NOMO-1 (cell line): ENCODE data around the gene TMEM204.

ENCODE experiments used
- DNase-seq, 2 experiments: peaks; one replicate each; lab custom pipeline; 2025; ENCODE audit not compliant: unreplicated experiment in 2 of 2; lab: John Stamatoyannopoulos, UW

Gene TMEM204

DNA sequence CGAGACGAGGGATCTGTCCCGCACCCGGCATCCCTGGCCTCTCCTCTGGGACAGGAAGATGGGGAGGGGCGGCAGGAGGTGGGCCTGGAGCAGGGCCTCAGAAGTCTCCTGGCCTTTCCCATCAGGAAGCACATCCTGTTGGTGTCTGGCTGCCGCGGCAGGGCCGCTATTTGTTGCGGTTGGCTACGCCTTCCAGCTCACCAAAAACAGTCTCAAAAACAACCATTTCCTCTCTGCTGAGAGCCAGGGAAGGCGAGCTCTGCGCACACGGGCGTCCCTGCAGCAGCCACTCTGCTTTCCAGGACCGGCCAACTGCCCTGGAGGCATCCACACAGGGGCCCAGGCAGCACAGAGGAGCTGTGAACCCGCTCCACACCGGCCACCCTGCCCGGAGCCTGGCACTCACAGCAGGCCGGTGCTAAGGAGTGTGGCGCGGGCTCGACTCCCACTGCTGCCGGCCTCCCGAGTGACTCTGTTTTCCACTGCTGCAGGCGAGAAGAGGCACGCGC is at the start of gene TMEM204:
Gene TMEM204 (plus strand): TSS at position 224 of the 509 bp plus-strand sequence. CDS start 610 bp downstream, outside the sequence.
- DNase-seq: no peak

DNA sequence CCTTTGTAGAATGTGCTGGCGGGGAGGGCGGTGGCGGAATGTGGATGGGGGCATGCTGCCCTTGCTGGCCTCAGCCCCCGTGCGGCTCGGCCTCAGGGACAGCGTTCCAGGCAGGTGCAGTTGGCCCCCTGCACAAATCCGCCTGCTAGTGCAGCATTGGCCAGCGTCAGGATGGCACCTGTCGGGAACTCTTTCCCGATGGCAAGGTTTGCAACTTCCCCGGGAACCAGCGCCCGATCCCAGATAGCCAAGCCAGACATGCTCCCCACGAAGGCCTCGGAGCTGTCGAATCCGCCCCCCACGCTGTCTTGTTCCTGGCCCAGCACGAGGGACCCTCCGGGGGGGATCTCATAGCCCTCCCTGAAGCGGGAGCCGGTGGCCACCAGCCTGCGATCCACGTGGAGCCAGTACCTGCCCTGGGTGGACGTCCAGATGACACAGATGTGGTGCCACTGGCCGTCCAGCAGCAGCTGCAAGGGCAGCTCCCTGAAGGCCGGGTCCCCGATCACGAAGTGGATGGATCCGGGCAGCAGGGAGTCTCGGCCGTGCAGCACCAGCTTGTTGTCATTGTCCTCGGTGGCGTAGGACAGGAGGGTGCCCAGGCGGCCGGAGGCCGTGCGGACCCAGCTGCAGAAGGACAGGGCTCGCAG is 47.5 kb upstream of the TMEM204 start:
- no peak for DNase-seq

DNA sequence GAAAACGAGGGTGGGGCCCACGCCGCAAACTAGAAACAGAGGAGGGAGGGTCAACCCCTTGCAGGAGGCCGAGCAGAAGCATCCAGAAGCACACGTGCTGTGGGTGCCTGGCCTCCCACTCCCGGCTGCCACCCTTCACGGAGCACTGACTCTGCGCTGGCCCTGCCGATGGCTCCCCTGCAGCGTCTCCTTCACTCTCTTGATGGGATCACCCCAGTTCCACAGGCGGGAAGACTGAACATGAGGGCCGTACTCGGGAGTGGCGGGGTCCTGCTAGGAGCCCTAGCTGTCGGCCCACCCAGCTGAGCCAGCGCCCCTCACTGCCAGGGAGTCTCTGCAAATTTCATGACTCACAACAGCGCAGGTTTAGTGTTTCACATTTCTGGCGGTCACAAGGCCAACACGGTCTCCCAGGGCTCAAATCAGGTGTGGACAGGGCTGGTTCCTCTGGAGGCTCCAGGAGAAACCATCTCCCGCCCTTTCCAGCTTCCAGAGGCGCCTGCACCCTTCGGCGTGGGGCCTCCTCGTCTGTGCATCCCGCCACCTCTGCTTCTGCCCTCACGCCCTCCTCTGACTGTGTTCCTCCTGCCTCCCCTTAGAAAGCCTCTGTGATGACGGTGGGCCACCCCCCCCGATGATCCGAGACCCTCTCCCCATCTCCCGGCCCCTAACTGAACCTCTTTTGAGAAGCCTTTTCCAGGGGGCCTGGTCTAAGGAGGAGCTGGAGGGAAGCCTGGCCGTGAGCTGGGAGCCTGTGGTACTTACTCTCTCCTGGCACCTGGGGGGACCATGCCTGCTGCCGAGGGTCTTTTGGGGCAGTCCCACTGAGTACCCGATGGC is 46.7 kb upstream of the TMEM204 start:
- no peak for DNase-seq

DNA sequence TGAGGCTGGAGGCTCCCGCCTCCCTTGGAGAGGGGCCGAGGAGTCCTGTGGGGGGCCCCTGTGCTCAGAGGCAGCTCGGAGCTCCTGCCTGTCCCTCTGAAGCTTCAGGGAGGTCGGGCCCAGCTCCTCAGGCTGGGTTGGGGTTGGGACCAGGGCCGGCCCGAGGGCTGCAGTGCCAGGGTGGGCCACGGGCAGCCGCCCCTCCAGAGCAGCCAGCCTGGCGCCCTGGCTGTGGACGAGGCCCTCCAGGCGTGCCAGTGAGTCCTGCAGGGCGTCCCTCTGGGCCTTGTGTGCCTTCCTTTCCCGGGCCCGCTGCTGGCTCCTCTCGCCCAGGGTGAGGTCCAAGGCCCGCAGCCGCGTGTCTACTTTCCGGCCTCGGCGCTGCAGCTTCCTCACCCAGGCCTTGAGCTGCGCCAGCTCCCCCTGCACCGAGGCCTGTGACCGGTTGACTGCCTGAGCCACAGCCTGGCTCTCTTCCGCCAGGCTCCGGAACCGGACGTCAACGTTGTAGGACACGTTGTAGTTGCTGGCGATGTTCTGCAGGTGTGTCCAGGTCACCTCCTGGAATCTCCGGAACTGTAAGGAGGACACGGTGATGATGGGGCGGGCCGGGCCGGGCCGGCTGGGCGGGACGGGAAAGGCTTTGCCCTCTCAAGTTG is 45.9 kb upstream of the TMEM204 start:
- no peak for DNase-seq

DNA sequence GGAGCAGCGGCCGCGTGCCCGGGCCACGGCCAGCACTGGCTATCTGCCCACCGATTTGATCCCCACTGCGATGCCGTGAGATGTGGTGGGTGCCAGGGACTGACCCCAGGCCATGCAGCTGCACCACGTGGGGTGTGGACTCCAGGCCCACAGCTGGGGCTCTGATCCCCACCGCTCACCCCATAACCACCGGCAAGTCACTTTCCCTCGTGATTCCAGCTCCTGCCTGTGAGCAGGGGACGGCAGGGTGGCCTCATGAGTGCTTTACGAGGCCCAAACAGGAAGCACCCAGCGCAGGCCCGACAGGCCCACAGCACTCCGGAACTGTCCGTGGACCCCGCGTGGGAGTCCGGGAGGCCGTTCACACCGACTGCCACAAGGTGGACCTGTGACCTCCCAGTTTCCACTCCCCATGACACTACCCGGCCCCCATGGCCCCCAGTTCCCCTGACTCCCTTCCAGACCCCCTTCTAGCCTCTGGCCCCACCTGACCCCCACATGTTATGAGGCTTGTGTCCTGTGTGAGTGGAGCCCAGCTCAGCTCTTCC is 45.3 kb upstream of the TMEM204 start:
- no peak for DNase-seq

DNA sequence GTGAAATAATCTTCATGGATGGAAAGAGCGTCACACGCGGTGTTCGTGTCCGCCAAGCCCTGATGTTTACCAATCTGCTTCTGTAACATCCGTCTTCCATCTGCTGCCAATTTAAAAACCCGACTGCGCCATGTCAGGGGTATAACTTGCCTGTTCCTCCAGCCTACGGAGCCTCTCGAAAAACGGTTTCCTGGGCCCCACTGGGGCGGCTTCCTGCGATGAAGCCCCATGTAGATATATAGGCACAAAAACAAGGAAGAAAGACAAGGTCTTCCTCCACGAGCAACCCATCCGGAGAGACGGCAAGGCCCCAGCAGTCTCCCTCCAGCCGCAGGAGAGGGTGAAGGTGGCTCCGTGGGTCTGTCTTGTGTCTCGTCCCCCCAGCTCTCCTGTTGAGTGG is 44.8 kb upstream of the TMEM204 start, which contains the start of gene PTX4:
Gene PTX4 (minus strand): TSS at position 326 of the 400 bp plus-strand sequence. CDS start 35 bp downstream, at position 291.
- DNase-seq: no peak

DNA sequence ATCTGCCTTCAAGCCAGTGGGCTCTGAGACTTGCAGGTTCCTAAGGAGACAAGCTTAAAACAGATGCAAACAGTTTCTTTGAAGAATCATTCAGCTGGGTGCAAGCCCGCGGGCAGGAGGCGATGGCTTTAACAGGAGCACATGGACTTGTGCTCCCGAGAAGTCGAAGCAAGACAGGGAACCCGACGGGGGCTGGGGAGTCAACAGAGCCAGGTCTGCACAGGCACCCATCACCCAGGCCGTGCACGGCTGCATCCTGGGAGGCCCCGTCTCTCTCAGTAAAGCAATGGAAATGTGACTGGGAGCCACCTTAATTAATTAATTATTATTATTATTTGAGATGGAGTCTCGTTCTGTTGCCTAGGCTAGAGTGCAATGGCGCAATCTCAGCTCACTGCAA is 44.4 kb upstream of the TMEM204 start:
- no peak for DNase-seq

DNA sequence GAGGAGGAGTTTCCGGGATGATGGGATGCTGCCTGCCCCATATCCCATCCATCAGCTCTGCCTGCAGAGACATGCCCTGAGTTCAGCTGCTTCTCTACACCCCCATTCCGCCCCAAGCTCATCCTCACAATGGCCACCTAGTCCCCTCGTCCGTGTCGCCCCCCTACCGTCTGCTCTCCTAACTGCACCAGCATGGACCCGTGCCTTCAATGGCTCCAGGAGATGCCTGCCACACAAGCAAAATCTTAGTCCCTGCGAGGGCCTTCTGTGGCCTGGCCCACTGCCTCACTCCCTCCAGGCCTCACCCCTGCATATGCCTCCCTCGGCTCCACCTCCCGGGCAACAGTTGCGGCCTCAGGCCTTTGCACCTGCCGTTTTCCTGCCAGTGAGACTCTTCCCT is 42.1 kb upstream of the TMEM204 start:
- no peak for DNase-seq

DNA sequence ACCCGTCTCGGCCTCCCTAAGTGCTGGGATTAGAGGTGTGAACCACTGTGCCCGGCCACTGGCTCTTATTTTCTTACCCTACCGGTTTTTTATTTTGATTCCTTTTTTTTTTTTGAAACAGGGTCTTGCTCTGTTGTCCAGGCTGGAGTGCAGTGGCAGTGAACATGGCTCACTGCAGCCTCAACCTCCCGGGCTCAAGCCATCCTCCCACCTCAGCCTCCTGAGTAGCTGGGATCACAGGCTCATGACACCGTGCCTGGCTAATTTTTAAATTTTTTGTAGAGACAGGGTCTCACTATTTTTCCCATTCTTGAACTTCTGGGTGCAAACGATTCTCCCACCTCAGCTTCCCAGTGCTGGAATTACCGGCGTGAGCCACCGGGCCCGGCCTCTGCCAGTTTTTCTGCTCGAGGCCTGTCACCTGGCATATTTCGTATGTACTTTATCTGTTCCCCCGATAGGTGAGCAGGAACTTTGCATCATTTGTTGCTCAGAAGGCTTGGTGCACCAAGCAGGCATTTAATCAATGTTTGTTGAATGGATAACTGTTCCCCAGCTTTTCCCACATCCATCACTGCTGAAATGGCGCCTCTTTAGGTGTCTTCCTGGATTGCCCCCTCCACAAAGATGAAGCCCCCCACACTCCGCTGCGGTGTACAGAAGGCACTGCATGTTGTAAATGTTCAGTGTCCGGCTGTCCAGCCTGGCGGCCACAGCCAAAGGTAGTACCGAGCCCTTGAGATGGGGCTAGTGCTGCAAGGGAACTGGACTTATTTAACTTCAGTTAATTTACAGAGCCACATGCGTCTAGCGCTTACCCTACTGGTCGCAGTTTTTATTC is 41.2 kb upstream of the TMEM204 start:
- no peak for DNase-seq

DNA sequence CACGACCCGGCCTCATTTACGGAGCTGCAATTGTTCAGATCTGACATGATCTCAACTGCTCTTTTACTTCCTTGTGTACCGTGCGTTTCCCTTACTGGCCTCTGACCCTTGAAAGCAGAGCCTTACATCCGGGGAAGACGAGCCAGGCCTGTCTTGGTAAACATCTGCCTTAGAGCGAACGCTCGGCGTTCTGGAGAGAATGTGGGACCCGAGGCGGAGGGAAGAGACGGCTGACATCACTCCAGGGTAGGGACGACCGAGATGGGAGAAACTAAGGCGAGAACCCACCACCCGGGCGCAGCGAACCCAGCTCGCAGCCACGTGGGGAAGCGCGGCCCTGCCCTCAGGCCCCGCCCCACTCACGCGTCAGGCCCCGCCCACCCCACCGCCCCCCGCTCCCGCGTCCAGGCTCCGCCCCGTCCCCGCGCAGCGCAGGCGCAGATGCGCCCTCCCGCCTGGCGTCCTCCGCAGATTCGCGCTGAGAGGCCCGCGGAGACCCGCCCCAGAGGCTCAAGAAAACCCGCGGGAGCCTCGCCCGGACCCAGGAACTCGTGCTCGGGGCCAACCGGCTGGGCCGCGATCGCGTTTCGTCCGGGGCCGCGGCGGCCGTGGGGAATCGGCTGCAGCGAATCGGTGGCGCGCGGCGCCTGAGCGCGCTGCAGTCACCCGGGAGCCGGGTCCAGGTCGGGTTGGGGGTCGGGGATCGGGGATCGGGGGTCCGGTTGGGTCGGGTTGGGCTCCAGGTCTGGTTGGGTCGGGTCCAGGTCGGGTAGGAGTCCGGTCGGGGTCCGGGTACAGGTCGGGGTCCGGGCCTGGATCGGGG is 40.3 kb upstream of the TMEM204 start, which contains the start of gene TELO2:
Gene TELO2 (plus strand): TSS at position 438 of the 823 bp plus-strand sequence. CDS start 922 bp downstream, outside the sequence.
- DNase-seq: peak; percentile 72 to 85

DNA sequence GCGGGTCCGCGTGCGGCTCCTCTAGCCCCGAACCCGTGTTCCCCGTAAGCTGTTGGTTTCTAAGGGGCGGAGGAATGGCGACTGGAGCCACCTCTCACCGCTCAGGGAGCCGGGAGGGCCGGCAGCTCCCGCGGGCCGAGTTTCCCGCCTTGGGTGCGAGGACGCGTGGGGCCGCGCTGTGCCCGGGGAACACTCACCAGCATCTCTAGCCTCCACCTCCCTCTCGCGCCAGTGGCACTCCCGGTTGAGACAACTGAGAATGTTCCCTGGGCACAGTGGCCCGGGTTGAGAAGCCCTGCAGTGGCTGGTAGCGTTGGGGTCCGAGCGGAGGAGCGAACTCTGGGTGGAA is 39.7 kb upstream of the TMEM204 start:
- DNase-seq: no peak

DNA sequence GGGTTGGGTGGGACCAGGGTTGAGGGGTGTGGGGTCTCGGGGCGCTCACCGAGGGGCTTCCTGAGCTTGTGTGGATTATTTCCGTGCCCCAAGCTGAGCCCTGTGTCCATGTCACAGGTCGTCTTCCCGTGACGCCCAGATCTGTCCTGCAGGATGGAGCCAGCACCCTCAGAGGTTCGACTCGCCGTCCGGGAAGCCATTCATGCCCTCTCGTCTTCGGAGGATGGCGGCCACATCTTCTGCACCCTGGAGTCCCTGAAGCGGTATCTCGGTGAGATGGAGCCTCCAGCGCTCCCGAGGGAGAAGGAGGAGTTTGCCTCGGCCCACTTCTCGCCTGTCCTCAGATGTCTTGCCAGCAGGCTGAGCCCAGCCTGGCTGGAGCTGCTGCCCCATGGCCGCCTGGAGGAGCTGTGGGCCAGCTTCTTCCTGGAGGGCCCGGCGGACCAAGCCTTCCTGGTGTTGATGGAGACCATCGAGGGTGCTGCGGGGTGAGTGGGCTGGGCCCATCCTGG is 39.3 kb upstream of the TMEM204 start:
- DNase-seq: no peak

DNA sequence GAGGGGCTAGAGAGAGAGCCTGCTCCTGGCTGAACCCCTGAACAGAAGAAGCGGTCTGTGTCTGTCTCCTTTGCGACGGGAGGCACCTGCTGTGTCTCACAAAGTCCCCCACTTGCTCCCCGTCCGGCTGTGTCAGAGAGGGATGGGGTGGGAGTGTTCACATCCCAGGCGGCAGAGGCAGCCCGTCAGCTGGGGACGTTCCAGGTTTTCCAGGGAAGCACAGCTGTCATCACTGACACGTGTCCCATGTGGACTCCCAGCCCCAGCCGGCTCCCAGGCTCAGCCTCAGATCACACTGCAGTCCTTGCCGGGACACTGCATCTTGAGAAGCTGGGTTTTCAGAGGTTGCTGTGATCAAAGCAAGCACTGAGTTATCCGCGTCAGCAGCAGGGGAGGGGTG is 38.8 kb upstream of the TMEM204 start:
- no peak for DNase-seq

DNA sequence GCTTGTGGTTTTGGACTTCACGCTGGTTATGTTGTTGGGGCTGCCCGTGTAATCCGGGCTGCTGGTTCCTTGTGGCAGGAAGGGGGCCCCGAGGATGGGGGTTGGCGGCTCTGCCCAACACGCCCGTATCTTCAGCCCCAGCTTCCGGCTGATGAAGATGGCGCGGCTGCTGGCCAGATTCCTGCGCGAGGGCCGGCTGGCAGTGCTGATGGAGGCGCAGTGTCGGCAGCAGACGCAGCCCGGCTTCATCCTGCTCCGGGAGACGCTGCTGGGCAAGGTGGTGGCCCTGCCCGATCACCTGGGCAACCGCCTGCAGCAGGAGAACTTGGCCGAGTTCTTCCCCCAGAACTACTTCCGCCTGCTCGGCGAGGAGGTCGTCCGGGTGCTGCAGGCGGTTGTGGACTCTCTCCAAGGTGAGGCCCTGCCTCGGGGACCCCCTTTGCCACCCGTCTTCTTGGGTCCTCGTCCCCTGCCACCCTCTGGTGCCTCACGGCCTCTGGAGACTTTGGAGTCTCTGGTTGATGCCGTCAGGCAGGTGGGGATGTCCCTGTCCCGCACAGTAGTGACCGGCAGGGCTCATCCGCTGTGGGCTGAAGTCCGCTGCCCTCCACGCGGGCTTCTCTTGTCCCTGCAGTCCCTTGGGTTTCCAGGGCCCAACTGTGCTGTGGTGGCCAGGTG is 38.1 kb upstream of the TMEM204 start:
- DNase-seq: no peak

DNA sequence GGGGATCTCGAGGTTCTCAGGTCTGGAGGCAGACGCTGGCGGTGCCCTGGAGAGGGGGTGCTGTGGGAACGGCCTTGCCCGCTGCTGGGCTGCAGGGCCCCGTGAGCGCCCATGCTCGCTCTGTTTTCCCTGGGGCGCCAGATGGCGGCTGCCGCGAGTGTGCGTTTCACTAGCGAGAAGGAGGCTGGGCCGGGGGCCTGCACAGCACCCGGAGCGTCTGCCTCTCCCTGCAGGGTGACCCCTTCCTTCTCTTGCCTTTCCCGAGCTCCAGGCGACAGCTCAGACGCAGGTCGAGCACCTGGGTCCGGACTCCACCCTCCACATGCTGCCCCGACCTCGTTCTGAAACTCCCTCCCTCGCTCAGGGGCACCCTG is 37.6 kb upstream of the TMEM204 start:
- no peak for DNase-seq

DNA sequence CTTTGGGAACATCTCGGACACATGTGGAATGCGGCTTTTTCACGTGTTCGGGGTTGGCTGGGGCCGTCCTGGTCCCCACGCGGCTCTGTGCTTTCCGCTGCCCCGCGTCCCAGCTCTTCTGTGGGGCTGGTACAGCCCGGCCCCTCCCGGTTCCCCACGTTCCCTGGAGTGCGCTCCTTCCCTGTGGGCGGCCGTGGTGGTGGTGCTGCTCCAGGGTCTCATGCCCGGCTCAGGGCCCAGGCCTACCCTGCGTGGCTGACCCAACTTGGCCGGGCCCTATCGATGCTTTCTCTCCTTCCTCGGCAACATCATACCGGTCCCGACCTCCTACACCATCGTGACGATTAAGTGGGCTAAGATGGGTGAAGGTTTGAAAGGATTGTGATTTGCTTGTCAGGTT is 37.0 kb upstream of the TMEM204 start:
- no peak for DNase-seq

DNA sequence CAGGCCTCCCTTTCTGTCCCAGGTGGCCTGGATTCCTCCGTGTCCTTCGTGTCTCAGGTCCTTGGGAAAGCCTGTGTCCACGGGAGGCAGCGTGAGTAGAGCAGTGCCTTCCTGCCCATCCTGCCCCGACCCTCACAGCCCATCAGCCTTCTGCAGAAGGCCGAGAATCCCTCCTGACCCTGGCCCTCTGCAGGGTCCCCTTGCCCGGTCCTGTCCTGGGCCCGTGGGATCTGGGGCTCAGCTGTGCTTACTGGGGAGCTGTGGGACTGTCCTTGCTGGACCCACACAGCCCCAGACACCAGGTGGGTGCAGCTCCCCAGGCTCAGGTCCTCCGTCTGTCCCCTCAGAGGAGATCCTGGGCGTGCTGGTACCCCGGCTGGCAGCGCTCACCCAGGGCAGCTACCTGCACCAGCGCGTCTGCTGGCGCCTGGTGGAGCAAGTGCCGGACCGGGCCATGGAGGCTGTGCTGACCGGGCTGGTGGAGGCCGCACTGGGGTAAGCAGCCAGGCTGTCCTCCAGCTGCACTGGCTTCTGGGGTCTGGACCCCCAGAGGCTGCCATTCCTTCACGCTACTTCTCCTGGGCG is 36.4 kb upstream of the TMEM204 start:
- no peak for DNase-seq
